MV-4-11 (cell line): ENCODE measurements around the gene STON1.
"Not testable (repeated sequence)": the region's sequence is repeated elsewhere in the genome, so short reads cannot be mapped to it uniquely, and the experiment has no call there.

Experiments
- DNase-seq: peaks from one replicate; lab custom pipeline; 2025; lab: John Stamatoyannopoulos, UW

Gene STON1

GRCh38 chr2:48620604-48621003, 90.7 kb downstream of the STON1 start:
- DNase-seq = no peak

- not testable (repeated sequence) for DNase-seq
Measured at GRCh38 chr2:48622691-48623090, 92.7 kb downstream of the STON1 start.

DNA sequence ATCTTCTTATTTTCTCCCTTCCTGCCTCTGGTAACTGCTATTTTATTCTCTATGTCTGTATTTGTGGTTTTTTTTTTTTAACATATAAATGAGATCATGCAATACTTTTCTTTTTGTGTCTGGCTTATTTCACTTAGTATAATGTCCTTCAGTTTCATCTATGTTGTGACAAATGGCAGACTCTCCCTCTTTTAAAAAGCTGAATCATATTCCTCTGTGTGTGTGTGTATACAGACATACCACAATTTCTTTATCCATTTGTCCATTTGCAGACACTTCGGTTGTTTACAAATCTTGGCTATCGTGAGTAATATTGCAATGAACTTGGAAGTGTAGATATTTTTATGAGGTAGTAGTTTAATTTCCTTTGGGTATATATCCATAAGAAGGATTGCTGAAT, 94.7 kb downstream of the STON1 start:
- no peak for DNase-seq

GRCh38 chr2:48626047-48626446, 96.1 kb downstream of the STON1 start:
- DNase-seq = no peak

DNA sequence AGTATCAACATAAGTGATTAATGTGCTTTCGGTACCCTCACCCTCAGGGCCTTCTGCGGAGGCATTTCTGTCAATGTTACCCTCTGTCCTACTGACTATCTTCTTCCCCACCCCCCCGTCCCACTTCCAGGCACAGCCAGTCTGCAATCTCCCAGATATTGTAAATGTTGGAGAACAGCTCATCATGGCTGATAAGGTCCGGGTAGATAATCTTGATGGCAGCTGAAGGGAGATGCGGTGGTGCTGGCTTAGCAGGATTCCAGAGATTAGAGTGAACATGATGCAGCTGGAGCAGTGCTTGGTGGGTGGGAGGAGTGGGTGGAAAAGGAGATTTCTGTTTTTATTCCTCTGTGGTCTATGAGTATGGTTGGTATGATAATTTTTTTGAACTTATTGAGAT, 103.2 kb downstream of the STON1 start:
- no peak for DNase-seq

GRCh38 chr2:48635786-48636185, 105.8 kb downstream of the STON1 start:
- DNase-seq = no peak

DNA sequence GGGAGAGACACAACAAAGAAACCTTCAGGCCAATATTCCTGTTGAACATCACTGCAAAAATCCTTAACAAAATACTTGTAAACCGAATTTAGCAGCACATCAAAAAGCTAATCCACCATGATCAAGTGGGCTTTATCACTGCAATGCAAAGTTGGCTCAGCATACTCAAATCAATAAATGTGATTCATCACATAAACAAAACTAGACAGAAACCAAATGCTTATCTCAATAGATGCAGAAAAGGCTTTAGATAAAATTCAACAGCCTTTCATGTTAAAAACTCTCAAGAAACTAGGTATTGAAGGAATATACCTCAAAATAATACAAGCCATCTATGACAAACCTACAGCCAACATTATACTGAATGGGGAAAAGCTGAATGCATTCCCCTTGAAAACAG, 108.3 kb downstream of the STON1 start:
- no peak for DNase-seq
